ENCODE data around the gene METTL17. TPM values are rescaled to one million over a fixed set of nuclear protein-coding genes. Genes with fewer than 3 reads are reported as not detected.

Gene METTL17
- total and polyA plus RNA-seq, 2 of the 13 experiments (the other 11 are each of a cell fraction or from before 2014, with no cell fraction given) = 122 to 199 TPM

GRCh38 chr14:20989787-20990600 lies at the start of gene METTL17 (continued):
- TF ChIP-seq TFAP4 (IDR thresholded peaks at IDR 0.05; ENCODE audit: borderline replicate concordance, low read depth) = 0 out of 2 replicates have a peak, but pooled peaks have one; percentile 13
- TF ChIP-seq ZNF7 (CRISPR knock-in tag; IDR thresholded peaks at IDR 0.05) = no peak
- no peak for TF ChIP-seq THAP8 (CRISPR knock-in tag; IDR thresholded peaks at IDR 0.05; ENCODE audit: borderline replicate concordance)
- TF ChIP-seq MZF1 (CRISPR knock-in tag; IDR thresholded peaks at IDR 0.05; ENCODE audit: borderline replicate concordance) = no peak
- no peak for TF ChIP-seq ZFP41 (CRISPR knock-in tag; IDR thresholded peaks at IDR 0.05; ENCODE audit: borderline replicate concordance)
- no peak for TF ChIP-seq CEBPZ (IDR thresholded peaks at IDR 0.05; ENCODE audit: low read length)
- TF ChIP-seq PRPF4 (IDR thresholded peaks at IDR 0.05; ENCODE audit: low read depth, low read length, poor library complexity, severe bottlenecking) = no peak
- peak; percentile 95 for TF ChIP-seq THAP11 (CRISPR knock-in tag; IDR thresholded peaks at IDR 0.05)
- no peak; the same call in 1 of the 2 replicates for TF ChIP-seq ZNF710 (CRISPR knock-in tag; IDR thresholded peaks at IDR 0.05; ENCODE audit: borderline replicate concordance)
- TF ChIP-seq MED13 (CRISPR knock-in tag; IDR thresholded peaks at IDR 0.05) = peak; percentile 48; the same call in 1 of the 2 replicates
- 0 out of 2 replicates have a peak, but pooled peaks have one; percentile 52 for TF ChIP-seq KDM3A (CRISPR knock-in tag; IDR thresholded peaks at IDR 0.05; ENCODE audit: low read depth)
- TF ChIP-seq ZNF720 (CRISPR knock-in tag; IDR thresholded peaks at IDR 0.05) = no peak
- TF ChIP-seq RBM22 (optimal IDR thresholded peaks at IDR 0.05; ENCODE audit: low read length) = no peak
- TF ChIP-seq SALL2 (CRISPR knock-in tag; IDR thresholded peaks at IDR 0.05) = no peak; the same call in 1 of the 2 replicates
- TF ChIP-seq ZNF646 (CRISPR knock-in tag; IDR thresholded peaks at IDR 0.05) = no peak

Measured in HepG2 (cell line).